GM23338 (cell line): Measurements from ENCODE around the gene B4GALT4. TPM values are rescaled to one million over a fixed set of nuclear protein-coding genes. Genes with fewer than 3 reads are reported as not detected.

Source experiments
- ATAC-seq: fragments of 200-7000 bp; cut with Tn5 transposase; 3 replicates; pipeline ENCODE4 v1.9.1; 2020
- DNase-seq: peaks from one replicate; pipeline ENCODE4 v3.0.0-alpha.2; 2015; ENCODE audit warnings: low spot score
- H2AFZ ChIP-seq: fragments of 200-600 bp; sonication (generic); 2 replicates; pipeline ENCODE4 v1.8.0; 2016; ENCODE audit warnings: antibody characterized with exemption, mild to moderate bottlenecking, moderate library complexity
- H3F3A ChIP-seq: fragments of 200-600 bp; sonication (generic); replicated peaks from 2 replicates; pipeline ENCODE4 v1.8.0; 2017; ENCODE audit warnings: antibody characterized with exemption, mixed run types, low read depth
- H3K27ac ChIP-seq: fragments of 200-600 bp; sonication (generic); 2 replicates; pipeline ENCODE4 v1.6.1; 2016; ENCODE audit warnings: low read depth
- H3K27me3 ChIP-seq: fragments of 200-600 bp; sonication (generic); 2 replicates; pipeline ENCODE4 v1.8.0; 2016; ENCODE audit warnings: mild to moderate bottlenecking, mixed run types, moderate library complexity; ENCODE audit not compliant: insufficient read depth
- H3K36me3 ChIP-seq: fragments of 200-600 bp; sonication (generic); 2 replicates; pipeline ENCODE4 v1.8.0; 2016; ENCODE audit warnings: mild to moderate bottlenecking; ENCODE audit not compliant: insufficient read depth
- H3K4me1 ChIP-seq: fragments of 200-600 bp; sonication (generic); 2 replicates; pipeline ENCODE4 v1.8.0; 2016; ENCODE audit warnings: mild to moderate bottlenecking, moderate library complexity; ENCODE audit not compliant: insufficient read depth
- H3K4me2 ChIP-seq: fragments of 200-600 bp; sonication (generic); 2 replicates; pipeline ENCODE4 v1.7.1; 2017; ENCODE audit warnings: mixed run types
- H3K4me3 ChIP-seq: fragments of 200-600 bp; sonication (generic); 2 replicates; pipeline ENCODE4 v1.6.1; 2016; ENCODE audit warnings: mixed run types
- H3K79me2 ChIP-seq: fragments of 200-600 bp; sonication (generic); replicated peaks from 2 replicates; pipeline ENCODE4 v1.8.0; 2017; ENCODE audit warnings: mild to moderate bottlenecking; ENCODE audit not compliant: insufficient read depth
- H3K9me2 ChIP-seq: fragments of 200-600 bp; sonication (generic); 2 replicates; pipeline ENCODE4 v1.8.0; 2017; ENCODE audit not compliant: insufficient read depth
- H4K20me1 ChIP-seq: fragments of 200-600 bp; sonication (generic); replicated peaks from 2 replicates; pipeline ENCODE4 v1.8.0; 2017; ENCODE audit warnings: mild to moderate bottlenecking; ENCODE audit not compliant: insufficient read depth
- H3K27ac Mint-ChIP-seq: 2 replicates; pipeline ENCODE4 v1.8.0; 2020; ENCODE audit warnings: inconsistent platforms, mild to moderate bottlenecking, moderate library complexity, mixed read lengths
- H3K27me3 Mint-ChIP-seq: 3 replicates; pipeline ENCODE4 v1.8.0; 2022; ENCODE audit warnings: low read depth, mild to moderate bottlenecking, moderate library complexity, mixed read lengths, inconsistent platforms; ENCODE audit not compliant: insufficient read depth, poor library complexity
- H3K36me3 Mint-ChIP-seq: 3 replicates; pipeline ENCODE4 v1.8.0; 2021; ENCODE audit warnings: low read depth, mild to moderate bottlenecking, inconsistent platforms, moderate library complexity, mixed read lengths
- H3K4me1 Mint-ChIP-seq: 3 replicates; pipeline ENCODE4 v1.8.0; 2020; ENCODE audit warnings: mild to moderate bottlenecking, inconsistent platforms, mixed read lengths
- H3K4me3 Mint-ChIP-seq: 3 replicates; pipeline ENCODE4 v1.8.0; 2021; ENCODE audit warnings: moderate library complexity, mild to moderate bottlenecking, inconsistent platforms, mixed read lengths
- H3K9me3 Mint-ChIP-seq: 3 replicates; pipeline ENCODE4 v1.8.0; 2020; ENCODE audit warnings: moderate library complexity, mild to moderate bottlenecking, inconsistent platforms, mixed read lengths
- CREB1 ChIP-seq: fragments of 250-450 bp; sonication (Bioruptor Pico); IDR thresholded peaks from 2 replicates; pipeline ENCODE4 v1.5.0; 2020; ENCODE audit warnings: low read depth, mild to moderate bottlenecking, moderate library complexity
- ETS1 ChIP-seq: IDR thresholded peaks from 2 replicates; pipeline ENCODE4 v1.6.1; 2016; ENCODE audit warnings: antibody characterized with exemption
- EZH2 ChIP-seq: fragments of 200-600 bp; sonication (generic); IDR thresholded peaks from one replicate; pipeline ENCODE4 v1.8.0; 2017; ENCODE audit warnings: antibody characterized with exemption, mild to moderate bottlenecking, low read depth; ENCODE audit not compliant: unreplicated experiment
- EZH2phosphoT487 ChIP-seq: fragments of 200-600 bp; sonication (generic); IDR thresholded peaks from one replicate; pipeline ENCODE4 v1.8.1; 2018; ENCODE audit warnings: antibody characterized with exemption; ENCODE audit not compliant: unreplicated experiment
- JUNB ChIP-seq: IDR thresholded peaks from one replicate; pipeline ENCODE4 v1.6.1; 2016; ENCODE audit warnings: antibody characterized with exemption; ENCODE audit not compliant: unreplicated experiment
- NANOG ChIP-seq: IDR thresholded peaks from 2 replicates; pipeline ENCODE4 v1.6.1; 2016; ENCODE audit warnings: antibody characterized with exemption, borderline replicate concordance
- REST ChIP-seq: IDR thresholded peaks from one replicate; pipeline ENCODE4 v1.6.1; 2018; ENCODE audit warnings: antibody characterized with exemption; ENCODE audit not compliant: unreplicated experiment
- STAT1 ChIP-seq: IDR thresholded peaks from one replicate; pipeline ENCODE4 v1.6.1; 2016; ENCODE audit warnings: antibody characterized with exemption; ENCODE audit not compliant: unreplicated experiment
- ZNF331 ChIP-seq: fragments of 250-450 bp; sonication (Bioruptor Pico); IDR thresholded peaks from 2 replicates; pipeline ENCODE4 v1.5.0; 2020; ENCODE audit warnings: low read depth, mild to moderate bottlenecking, moderate library complexity
- ZNF462 ChIP-seq: fragments of 250-450 bp; sonication (Bioruptor Pico); IDR thresholded peaks from 2 replicates; pipeline ENCODE4 v1.5.0; 2020; ENCODE audit warnings: mild to moderate bottlenecking, moderate library complexity
- polyA plus RNA-seq: library from polyadenylated mRNA; unstranded; fragments of >200 nt; fragmentation: Nextera tagmentation; extraction: Ambion mirVana; gene quantifications from 2 replicates; pipeline ENCODE4 v1.2.1, GENCODE V29; 2016
- total RNA-seq: library from RNA; depleted of rRNA; stranded (reverse); fragments of >200 nt; shearing (Covaris generic); gene quantifications from 2 replicates; pipeline ENCODE4 v1.2.3, GENCODE V29; 2014

B4GALT4 gene
- total and polyA plus RNA-seq, 2 experiments from 2014 or later: 38.3 to 45.3 TPM

- TF ChIP-seq ZNF462 (CRISPR knock-in tag) (no peak), REST (no peak), EZH2 (no peak)
Measured at GRCh38 chr3:119230071-119230470, 10.6 kb downstream of the B4GALT4 start (continued).

- no peak overlapping the region for H3K4me2 ChIP-seq
- peaks cover 57% of the 10 kb centered on the region for H3K36me3 Mint-ChIP-seq
- TF ChIP-seq REST (no peak), NANOG (no peak), JUNB (no peak), EZH2 (no peak), ZNF331 (CRISPR knock-in tag) (no peak), ETS1 (no peak), EZH2phosphoT487 (no peak), CREB1 (no peak), STAT1 (no peak)
Measured at GRCh38 chr3:119229190-119229589, 11.5 kb downstream of the B4GALT4 start.

More at GRCh38 chr3:119229190-119229589, 11.5 kb downstream of the B4GALT4 start:
- Histone ChIP-seq H3K79me2 (peaks cover 24% of the 10 kb centered on the region), H3K4me1 (no peaks in the 10 kb centered on the region), H3K27me3 (no peaks in the 10 kb centered on the region), H2AFZ (no peak overlapping the region), H3K36me3 (peaks cover 69% of the 10 kb centered on the region), H3K4me3 (no peak overlapping the region), H3K27ac (no peak overlapping the region), H3K9me2 (no peaks in the 10 kb centered on the region), H3F3A (no peaks in the 10 kb centered on the region), H4K20me1 (peaks cover 10% of the 10 kb centered on the region)
- H3K27ac Mint-ChIP-seq: no peak overlapping the region
- H3K4me1 Mint-ChIP-seq: peaks cover 2% of the 10 kb centered on the region; the same call in 1 of the 3 replicates
- no peaks in the 10 kb centered on the region for H3K27me3 Mint-ChIP-seq
- no peak for ATAC-seq
- H3K4me3 Mint-ChIP-seq: no peak overlapping the region
- DNase-seq: no peak
- H3K9me3 Mint-ChIP-seq: no peaks in the 10 kb centered on the region
